Astrocyte of the spinal cord (primary cell): Measurements from ENCODE around the gene TMEM151A.
"Not testable (repeated sequence)": the region's sequence is repeated elsewhere in the genome, so short reads cannot be mapped to it uniquely, and the experiment has no call there.

Experiments
- DNase-seq: peaks from one replicate; pipeline ENCODE4 v3.0.0; 2011; ENCODE audit warnings: low read depth, low spot score
- H3K4me3 ChIP-seq: 2 replicates; pipeline ENCODE4 v1.5.1; 2011; ENCODE audit warnings: low read depth, mild to moderate bottlenecking, low read length, moderate library complexity
- in situ Hi-C: cut with HindIII; loops from 2 replicates; pipeline ENCODE4 v1.10.0; 2017; ENCODE audit warnings: low sequenced_read_pairs
- TF ChIP-seq, protein P1 (sequence below): IDR thresholded peaks from 2 replicates; pipeline ENCODE4 v1.5.1; 2012; ENCODE audit warnings: low read depth, mild to moderate bottlenecking, low read length, inconsistent platforms

The TMEM151A gene

GRCh38 chr11:66310324-66310723 is 18.6 kb downstream of the TMEM151A start:
- in situ Hi-C loops: no loop called here
- H3K4me3 ChIP-seq: no peak overlapping the region
- TF ChIP-seq, protein P1, sequence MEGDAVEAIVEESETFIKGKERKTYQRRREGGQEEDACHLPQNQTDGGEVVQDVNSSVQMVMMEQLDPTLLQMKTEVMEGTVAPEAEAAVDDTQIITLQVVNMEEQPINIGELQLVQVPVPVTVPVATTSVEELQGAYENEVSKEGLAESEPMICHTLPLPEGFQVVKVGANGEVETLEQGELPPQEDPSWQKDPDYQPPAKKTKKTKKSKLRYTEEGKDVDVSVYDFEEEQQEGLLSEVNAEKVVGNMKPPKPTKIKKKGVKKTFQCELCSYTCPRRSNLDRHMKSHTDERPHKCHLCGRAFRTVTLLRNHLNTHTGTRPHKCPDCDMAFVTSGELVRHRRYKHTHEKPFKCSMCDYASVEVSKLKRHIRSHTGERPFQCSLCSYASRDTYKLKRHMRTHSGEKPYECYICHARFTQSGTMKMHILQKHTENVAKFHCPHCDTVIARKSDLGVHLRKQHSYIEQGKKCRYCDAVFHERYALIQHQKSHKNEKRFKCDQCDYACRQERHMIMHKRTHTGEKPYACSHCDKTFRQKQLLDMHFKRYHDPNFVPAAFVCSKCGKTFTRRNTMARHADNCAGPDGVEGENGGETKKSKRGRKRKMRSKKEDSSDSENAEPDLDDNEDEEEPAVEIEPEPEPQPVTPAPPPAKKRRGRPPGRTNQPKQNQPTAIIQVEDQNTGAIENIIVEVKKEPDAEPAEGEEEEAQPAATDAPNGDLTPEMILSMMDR: no peak
- no peak for DNase-seq

- in situ Hi-C loops, DNase-seq, H3K4me3 ChIP-seq: not testable (repeated sequence)
These were observed 19.2 kb downstream of the TMEM151A start for GRCh38 chr11:66310803-66311440.

DNA sequence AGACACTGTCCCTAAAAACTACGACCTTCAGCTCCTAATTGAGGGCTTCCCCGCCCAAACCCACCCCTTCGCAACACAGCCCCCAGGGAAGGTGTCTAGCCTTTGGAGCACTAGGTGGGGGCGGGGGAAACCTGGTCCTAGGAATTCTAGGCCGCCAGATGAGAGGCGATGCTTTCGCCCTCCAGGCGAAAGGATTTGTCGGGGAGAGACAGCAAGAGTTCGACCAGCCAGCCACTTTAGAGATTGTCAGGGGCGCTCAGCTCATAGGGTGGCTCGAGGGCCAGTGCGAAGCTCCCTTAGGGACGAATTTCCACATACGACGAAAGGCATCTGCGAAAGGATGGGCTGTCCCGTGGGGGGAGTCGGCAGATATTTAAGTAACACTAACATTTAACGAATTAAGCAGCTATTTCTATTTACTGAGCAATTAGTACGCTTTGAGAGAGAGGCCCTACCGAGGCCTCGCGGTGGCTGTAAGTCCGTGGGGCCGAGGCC is 19.8 kb downstream of the TMEM151A start:
- in situ Hi-C loops: no loop called here
- no peak for DNase-seq
- H3K4me3 ChIP-seq: peak overlapping the region; percentile 40
- TF ChIP-seq, protein P1: peak; percentile 95

GRCh38 chr11:66311965-66312548 is 20.4 kb downstream of the TMEM151A start:
- TF ChIP-seq, protein P1: no peak
- in situ Hi-C loops: no loop called here
- peak overlapping the region; percentile 40 for H3K4me3 ChIP-seq
- peak; percentile 97 for DNase-seq

DNA sequence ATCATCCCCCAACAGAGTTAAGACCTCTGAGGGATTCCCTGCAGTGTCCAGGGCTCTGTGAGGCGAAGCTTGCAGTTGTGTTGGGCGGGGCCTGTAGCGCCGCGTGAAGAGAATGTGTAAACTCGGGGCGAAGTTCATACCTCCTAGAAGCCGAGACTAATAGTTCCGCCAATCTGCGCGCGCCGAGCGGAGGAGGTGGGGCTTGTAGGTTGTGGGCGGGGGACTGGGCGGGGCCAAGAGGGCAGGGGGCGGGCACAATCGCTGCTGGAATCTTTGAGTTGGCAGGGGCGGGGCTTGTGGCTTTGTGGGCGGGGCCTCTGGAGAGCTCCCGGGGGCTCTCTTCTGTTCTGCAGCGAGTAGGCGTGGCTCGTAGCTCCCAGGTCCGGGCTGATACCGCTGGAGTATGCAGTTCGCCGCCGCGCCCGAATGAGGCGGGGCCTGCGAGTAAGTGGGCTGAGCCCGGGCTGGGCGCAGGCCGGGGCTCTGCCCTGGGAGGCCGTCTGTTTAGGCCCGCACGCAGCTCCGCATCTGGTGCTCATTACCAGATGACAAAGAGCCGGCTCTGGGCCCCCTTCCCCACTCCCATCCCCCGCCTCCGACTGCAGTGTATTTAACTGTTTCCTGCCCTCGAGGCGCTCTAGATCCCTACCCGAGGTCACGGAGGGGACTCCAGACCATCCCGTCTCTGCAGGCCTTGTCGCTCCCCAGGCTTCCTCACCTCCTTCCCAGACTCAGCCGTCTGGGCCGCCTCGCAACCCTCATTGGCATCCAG is 21.0 kb downstream of the TMEM151A start:
- peak; percentile 100 for DNase-seq
- H3K4me3 ChIP-seq: peak overlapping the region; percentile 57
- TF ChIP-seq, protein P1: no peak
- in situ Hi-C loops: no loop called here

- peak overlapping the region; percentile 57 for H3K4me3 ChIP-seq
- DNase-seq: no peak
- TF ChIP-seq, protein P1: peak; percentile 42
- in situ Hi-C loops: no loop called here
These were observed 21.9 kb downstream of the TMEM151A start for GRCh38 chr11:66313321-66314185.
